HEK293T (cell line): ENCODE data around the gene FHL3.

ENCODE experiments used
- BHLHE40 ChIP-seq: fragments of 450-650 bp; IDR thresholded peaks from 2 replicates; pipeline ENCODE4 v1.6.1; 2016; ENCODE audit warnings: mild to moderate bottlenecking, moderate library complexity, borderline replicate concordance
- CTBP1 ChIP-seq: fragments of 450-650 bp; IDR thresholded peaks from 2 replicates; pipeline ENCODE4 v1.6.1; 2016; ENCODE audit warnings: borderline replicate concordance
- FOXA1 ChIP-seq: fragments of 450-650 bp; IDR thresholded peaks from 2 replicates; pipeline ENCODE4 v1.6.1; 2016; ENCODE audit warnings: mild to moderate bottlenecking
- HDGF ChIP-seq: fragments of 450-650 bp; IDR thresholded peaks from 2 replicates; pipeline ENCODE4 v1.6.1; 2017; ENCODE audit warnings: antibody characterized with exemption, borderline replicate concordance
- SP1 ChIP-seq: fragments of 450-650 bp; IDR thresholded peaks from 2 replicates; pipeline ENCODE4 v1.6.1; 2017

GRCh38 chr1:38003261-38004250 lies 1.8 kb downstream of the FHL3 start:
- TF ChIP-seq BHLHE40 = no peak
- no peak for TF ChIP-seq SP1
- TF ChIP-seq CTBP1 = no peak
- TF ChIP-seq FOXA1 = no peak
- TF ChIP-seq HDGF = no peak
